Stimulated activated CD8-positive, alpha-beta memory T cell treated with anti-CD3 and anti-CD28 coated beads, Interleukin-4, amount 100 ng/mL, for 48 hours (primary cell): ENCODE data around the gene TRMT61B.

Experiments used
- DNase-seq: peaks from one replicate; pipeline ENCODE4 v3.0.0-alpha.2; 2020

The TRMT61B gene

GRCh38 chr2:28855193-28855592, 14.9 kb downstream of the TRMT61B start:
- no peak for DNase-seq

- DNase-seq: no peak
These were observed 28.1 kb downstream of the TRMT61B start for GRCh38 chr2:28842042-28842441.

GRCh38 chr2:28838971-28839370, 31.1 kb downstream of the TRMT61B start:
- DNase-seq: no peak

GRCh38 chr2:28835781-28836180, 34.3 kb downstream of the TRMT61B start:
- DNase-seq: no peak

- DNase-seq: no peak
These were observed 36.2 kb downstream of the TRMT61B start for GRCh38 chr2:28833740-28834470.

- DNase-seq: no peak
These were observed 41.7 kb downstream of the TRMT61B start for GRCh38 chr2:28828382-28828781.

- no peak for DNase-seq
These were observed 45.2 kb downstream of the TRMT61B start for GRCh38 chr2:28824870-28825269.

- DNase-seq: no peak
These were observed 45.9 kb downstream of the TRMT61B start for GRCh38 chr2:28824207-28824606.

GRCh38 chr2:28822036-28822435, 48.1 kb downstream of the TRMT61B start:
- DNase-seq: no peak

- peak; percentile 75 for DNase-seq
These were observed 48.7 kb downstream of the TRMT61B start for GRCh38 chr2:28821295-28821958.

- DNase-seq: no peak
These were observed 52.1 kb downstream of the TRMT61B start for GRCh38 chr2:28818053-28818452.

GRCh38 chr2:28810384-28811285, 59.5 kb downstream of the TRMT61B start, which contains the start of gene SPDYA:
Gene SPDYA (plus strand): TSS chr2:28810834. CDS start chr2:28816015, 5,181 bp downstream.
- peak; percentile 86 for DNase-seq

- DNase-seq: no peak
These were observed 60.2 kb downstream of the TRMT61B start for GRCh38 chr2:28809927-28810326.

GRCh38 chr2:28802975-28803429, 67.1 kb downstream of the TRMT61B start:
- no peak for DNase-seq

- no peak for DNase-seq
These were observed 68.4 kb downstream of the TRMT61B start for GRCh38 chr2:28801726-28802125.
